Measurements from ENCODE around the gene TMEM184C.

The TMEM184C gene

DNA sequence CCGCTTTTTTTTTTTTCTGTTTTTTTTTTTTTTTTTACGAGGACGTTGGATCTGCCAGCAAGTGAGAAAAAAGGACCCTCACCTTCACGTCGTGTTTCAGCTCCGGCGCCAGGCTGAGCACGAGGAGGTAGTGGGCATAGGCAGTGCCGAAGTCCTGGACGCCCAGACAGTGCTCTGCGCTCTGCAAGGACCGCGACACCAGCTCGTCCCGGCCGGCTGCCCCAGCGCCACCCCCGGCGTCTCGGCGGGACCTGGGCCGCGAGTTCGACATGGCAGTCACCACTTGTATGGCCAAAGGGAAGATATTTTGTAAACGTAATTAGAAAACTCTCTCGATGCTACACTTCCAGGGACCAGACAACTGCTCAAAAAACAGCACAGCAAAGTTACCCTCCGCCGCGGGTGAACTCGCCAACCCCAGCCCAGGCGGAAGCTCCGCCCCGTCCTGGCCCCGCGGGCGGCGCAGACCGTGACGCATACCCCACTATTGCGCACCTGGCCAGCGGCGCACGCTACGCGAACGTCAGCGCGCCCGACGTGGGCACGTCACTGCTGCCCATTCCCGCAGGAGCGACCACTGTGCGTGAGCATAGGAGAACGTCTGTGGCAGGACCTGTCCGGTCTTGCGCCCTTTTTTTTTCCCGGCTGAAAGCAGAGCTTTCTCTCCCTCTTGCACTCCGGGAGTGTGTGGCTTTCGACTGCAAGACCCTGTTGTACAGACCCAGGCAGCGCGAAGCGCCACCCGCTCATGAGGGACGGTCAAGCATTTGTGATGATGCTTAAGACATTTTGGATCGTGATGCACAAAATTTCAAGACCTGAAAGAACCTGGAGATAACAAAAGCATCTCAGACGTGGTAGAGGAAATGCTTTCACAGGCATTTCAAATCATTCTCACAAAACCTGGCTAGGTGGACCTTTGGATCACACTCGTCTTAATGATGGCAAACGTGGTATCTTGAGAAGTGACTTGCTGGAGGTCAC lies 66.8 kb downstream of the TMEM184C start, which contains the start of gene PRMT9:
PRMT9 (minus strand) TSS at position 447 of the 984 bp plus-strand sequence; CDS start at position 271, 176 bp downstream.
- 0 out of 2 replicates have a peak, but pooled peaks have one; percentile 50 for TF ChIP-seq ZFP3 (CRISPR knock-in tag; IDR thresholded peaks at IDR 0.05)
- peak; percentile 41; the same call in 1 of the 2 replicates for TF ChIP-seq TOX (CRISPR knock-in tag; IDR thresholded peaks at IDR 0.05; ENCODE audit: borderline replicate concordance)
- peak; percentile 35; the same call in 1 of the 2 replicates for TF ChIP-seq CSDC2 (CRISPR knock-in tag; IDR thresholded peaks at IDR 0.05)
- TF ChIP-seq ZNF8 (CRISPR knock-in tag; IDR thresholded peaks at IDR 0.05), result no peak
- TF ChIP-seq, protein P1, sequence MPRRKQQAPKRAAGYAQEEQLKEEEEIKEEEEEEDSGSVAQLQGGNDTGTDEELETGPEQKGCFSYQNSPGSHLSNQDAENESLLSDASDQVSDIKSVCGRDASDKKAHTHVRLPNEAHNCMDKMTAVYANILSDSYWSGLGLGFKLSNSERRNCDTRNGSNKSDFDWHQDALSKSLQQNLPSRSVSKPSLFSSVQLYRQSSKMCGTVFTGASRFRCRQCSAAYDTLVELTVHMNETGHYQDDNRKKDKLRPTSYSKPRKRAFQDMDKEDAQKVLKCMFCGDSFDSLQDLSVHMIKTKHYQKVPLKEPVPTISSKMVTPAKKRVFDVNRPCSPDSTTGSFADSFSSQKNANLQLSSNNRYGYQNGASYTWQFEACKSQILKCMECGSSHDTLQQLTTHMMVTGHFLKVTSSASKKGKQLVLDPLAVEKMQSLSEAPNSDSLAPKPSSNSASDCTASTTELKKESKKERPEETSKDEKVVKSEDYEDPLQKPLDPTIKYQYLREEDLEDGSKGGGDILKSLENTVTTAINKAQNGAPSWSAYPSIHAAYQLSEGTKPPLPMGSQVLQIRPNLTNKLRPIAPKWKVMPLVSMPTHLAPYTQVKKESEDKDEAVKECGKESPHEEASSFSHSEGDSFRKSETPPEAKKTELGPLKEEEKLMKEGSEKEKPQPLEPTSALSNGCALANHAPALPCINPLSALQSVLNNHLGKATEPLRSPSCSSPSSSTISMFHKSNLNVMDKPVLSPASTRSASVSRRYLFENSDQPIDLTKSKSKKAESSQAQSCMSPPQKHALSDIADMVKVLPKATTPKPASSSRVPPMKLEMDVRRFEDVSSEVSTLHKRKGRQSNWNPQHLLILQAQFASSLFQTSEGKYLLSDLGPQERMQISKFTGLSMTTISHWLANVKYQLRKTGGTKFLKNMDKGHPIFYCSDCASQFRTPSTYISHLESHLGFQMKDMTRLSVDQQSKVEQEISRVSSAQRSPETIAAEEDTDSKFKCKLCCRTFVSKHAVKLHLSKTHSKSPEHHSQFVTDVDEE (CRISPR knock-in tag; IDR thresholded peaks at IDR 0.05), result 0 out of 2 replicates have a peak, but pooled peaks have one; percentile 24
- peak; percentile 98 for ATAC-seq

DNA sequence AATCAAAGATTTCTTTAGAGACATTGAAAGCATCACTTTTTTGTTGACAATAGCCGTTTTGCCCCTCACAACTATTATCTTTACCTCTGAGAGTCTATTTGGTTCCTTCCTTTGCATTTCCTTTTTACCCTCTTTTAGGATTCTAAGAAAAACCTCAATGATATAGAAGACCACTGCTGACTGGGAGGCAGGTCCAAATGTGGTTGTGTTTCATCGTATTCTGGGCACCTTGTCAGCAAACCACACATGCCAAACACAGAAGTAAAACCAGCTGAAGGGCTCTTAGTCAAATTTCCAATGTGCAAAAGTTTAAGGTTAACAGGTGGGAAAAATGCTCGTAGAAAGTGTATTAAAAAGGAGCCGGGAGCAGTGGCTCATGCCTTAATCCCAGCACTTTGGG lies 71.9 kb downstream of the TMEM184C start:
- ATAC-seq, result no peak
- no peak for TF ChIP-seq SNAI2 (CRISPR knock-in tag; IDR thresholded peaks at IDR 0.05)
- TF ChIP-seq, protein P2, sequence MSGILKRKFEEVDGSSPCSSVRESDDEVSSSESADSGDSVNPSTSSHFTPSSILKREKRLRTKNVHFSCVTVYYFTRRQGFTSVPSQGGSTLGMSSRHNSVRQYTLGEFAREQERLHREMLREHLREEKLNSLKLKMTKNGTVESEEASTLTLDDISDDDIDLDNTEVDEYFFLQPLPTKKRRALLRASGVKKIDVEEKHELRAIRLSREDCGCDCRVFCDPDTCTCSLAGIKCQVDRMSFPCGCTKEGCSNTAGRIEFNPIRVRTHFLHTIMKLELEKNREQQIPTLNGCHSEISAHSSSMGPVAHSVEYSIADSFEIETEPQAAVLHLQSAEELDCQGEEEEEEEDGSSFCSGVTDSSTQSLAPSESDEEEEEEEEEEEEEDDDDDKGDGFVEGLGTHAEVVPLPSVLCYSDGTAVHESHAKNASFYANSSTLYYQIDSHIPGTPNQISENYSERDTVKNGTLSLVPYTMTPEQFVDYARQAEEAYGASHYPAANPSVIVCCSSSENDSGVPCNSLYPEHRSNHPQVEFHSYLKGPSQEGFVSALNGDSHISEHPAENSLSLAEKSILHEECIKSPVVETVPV (CRISPR knock-in tag; IDR thresholded peaks at IDR 0.05), result no peak
- TF ChIP-seq, protein P1 (CRISPR knock-in tag; IDR thresholded peaks at IDR 0.05), result no peak
- TF ChIP-seq TCF4 (CRISPR knock-in tag; IDR thresholded peaks at IDR 0.05; ENCODE audit: borderline replicate concordance), result no peak
- TF ChIP-seq RARB (CRISPR knock-in tag; IDR thresholded peaks at IDR 0.05), result no peak
- no peak for TF ChIP-seq ZFP3 (CRISPR knock-in tag; IDR thresholded peaks at IDR 0.05)
- TF ChIP-seq, protein P3, sequence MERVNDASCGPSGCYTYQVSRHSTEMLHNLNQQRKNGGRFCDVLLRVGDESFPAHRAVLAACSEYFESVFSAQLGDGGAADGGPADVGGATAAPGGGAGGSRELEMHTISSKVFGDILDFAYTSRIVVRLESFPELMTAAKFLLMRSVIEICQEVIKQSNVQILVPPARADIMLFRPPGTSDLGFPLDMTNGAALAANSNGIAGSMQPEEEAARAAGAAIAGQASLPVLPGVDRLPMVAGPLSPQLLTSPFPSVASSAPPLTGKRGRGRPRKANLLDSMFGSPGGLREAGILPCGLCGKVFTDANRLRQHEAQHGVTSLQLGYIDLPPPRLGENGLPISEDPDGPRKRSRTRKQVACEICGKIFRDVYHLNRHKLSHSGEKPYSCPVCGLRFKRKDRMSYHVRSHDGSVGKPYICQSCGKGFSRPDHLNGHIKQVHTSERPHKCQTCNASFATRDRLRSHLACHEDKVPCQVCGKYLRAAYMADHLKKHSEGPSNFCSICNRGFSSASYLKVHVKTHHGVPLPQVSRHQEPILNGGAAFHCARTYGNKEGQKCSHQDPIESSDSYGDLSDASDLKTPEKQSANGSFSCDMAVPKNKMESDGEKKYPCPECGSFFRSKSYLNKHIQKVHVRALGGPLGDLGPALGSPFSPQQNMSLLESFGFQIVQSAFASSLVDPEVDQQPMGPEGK (CRISPR knock-in tag; IDR thresholded peaks at IDR 0.05; ENCODE audit: borderline replicate concordance), result no peak
- no peak for TF ChIP-seq ZFP30 (CRISPR knock-in tag; IDR thresholded peaks at IDR 0.05)
- TF ChIP-seq, protein P4, sequence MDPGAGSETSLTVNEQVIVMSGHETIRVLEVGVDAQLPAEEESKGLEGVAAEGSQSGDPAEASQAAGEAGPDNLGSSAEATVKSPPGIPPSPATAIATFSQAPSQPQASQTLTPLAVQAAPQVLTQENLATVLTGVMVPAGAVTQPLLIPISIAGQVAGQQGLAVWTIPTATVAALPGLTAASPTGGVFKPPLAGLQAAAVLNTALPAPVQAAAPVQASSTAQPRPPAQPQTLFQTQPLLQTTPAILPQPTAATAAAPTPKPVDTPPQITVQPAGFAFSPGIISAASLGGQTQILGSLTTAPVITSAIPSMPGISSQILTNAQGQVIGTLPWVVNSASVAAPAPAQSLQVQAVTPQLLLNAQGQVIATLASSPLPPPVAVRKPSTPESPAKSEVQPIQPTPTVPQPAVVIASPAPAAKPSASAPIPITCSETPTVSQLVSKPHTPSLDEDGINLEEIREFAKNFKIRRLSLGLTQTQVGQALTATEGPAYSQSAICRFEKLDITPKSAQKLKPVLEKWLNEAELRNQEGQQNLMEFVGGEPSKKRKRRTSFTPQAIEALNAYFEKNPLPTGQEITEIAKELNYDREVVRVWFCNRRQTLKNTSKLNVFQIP (CRISPR knock-in tag; IDR thresholded peaks at IDR 0.05; ENCODE audit: borderline replicate concordance, low read depth), result no peak
- TF ChIP-seq ZC3H10 (CRISPR knock-in tag; IDR thresholded peaks at IDR 0.05), result no peak
- TF ChIP-seq ESRRG (CRISPR knock-in tag; IDR thresholded peaks at IDR 0.05), result no peak
- no peak for TF ChIP-seq BACH2 (CRISPR knock-in tag; IDR thresholded peaks at IDR 0.05; ENCODE audit: borderline replicate concordance)
- TF ChIP-seq ZNF8 (CRISPR knock-in tag; IDR thresholded peaks at IDR 0.05), result no peak
- no peak for TF ChIP-seq ZNF70 (CRISPR knock-in tag; IDR thresholded peaks at IDR 0.05)
- TF ChIP-seq PPARA (CRISPR knock-in tag; IDR thresholded peaks at IDR 0.05; ENCODE audit: borderline replicate concordance), result no peak
- TF ChIP-seq ISL1 (CRISPR knock-in tag; IDR thresholded peaks at IDR 0.05), result no peak
- TF ChIP-seq ARNTL (CRISPR knock-in tag; IDR thresholded peaks at IDR 0.05; ENCODE audit: borderline replicate concordance, low read depth), result no peak
- TF ChIP-seq CSDC2 (CRISPR knock-in tag; IDR thresholded peaks at IDR 0.05), result no peak
- TF ChIP-seq ZNF565 (CRISPR knock-in tag; conservative IDR thresholded peaks at IDR 0.05; ENCODE audit: low read depth), result no peak
